ENCODE data around the gene PMFBP1.

GRCh38 chr16:72073560-72074230, 98.3 kb downstream of the PMFBP1 start:
- TF ChIP-seq CTCF (IDR thresholded peaks at IDR 0.05) (no peak), POLR2A (IDR thresholded peaks at IDR 0.05) (no peak)
